Adrenal gland (tissue), 12 donors: ENCODE data around the gene PCLO. TPM values are rescaled to one million over a fixed set of nuclear protein-coding genes. Genes with fewer than 3 reads are reported as not detected.

ENCODE experiments used
- DNase-seq, 7 donors: peaks; one replicate each; pipeline ENCODE4 v3.0.0-alpha.2; 2019 to 2020
- H3K27ac ChIP-seq, 5 donors: fragments of 200-600 bp; sonication (generic) in 4 of 5; 1 replicate in 3 of 5; 2 replicates in 2 of 5; pipeline versions ENCODE4 v1.5.1 to v1.8.0; 2016 to 2020; ENCODE audit warnings: mild to moderate bottlenecking in 1 of 5
- H3K27me3 ChIP-seq: fragments of 200-600 bp; 2 replicates; pipeline ENCODE4 v1.8.0; 2021
- H3K36me3 ChIP-seq, 2 donors: fragments of 200-600 bp; replicated peaks in 1 of 2; 1 replicate in 1 of 2; 2 replicates in 1 of 2; pipeline versions ENCODE4 v1.5.1 to v1.8.0; 2018 to 2022
- H3K4me1 ChIP-seq, 2 donors: fragments of 200-600 bp; replicated peaks in 1 of 2; 1 replicate in 1 of 2; 2 replicates in 1 of 2; pipeline versions ENCODE4 v1.5.1 to v1.8.0; 2018 to 2021
- H3K4me3 ChIP-seq, 4 donors: fragments of 200-600 bp; sonication (generic) in 3 of 4; one replicate each; pipeline ENCODE4 v1.5.1; 2016 to 2018
- H3K9me3 ChIP-seq, 3 donors: fragments of 200-600 bp; sonication (generic) in 1 of 3; replicated peaks in 1 of 3; 1 replicate in 2 of 3; 2 replicates in 1 of 3; pipeline versions ENCODE4 v1.5.1 to v1.8.0; 2016 to 2021
- CTCF ChIP-seq, 6 experiments: fragments of 450-650 bp in 4 of 6; fragments of 200-600 bp in 2 of 6; sonication (generic) in 1 of 6; IDR thresholded peaks; 1 replicate in 5 of 6; 2 replicates in 1 of 6; pipeline versions ENCODE4 v1.5.1 to v1.8.0; 2016 to 2021; ENCODE audit warnings: antibody characterized with exemption in 6 of 6, mild to moderate bottlenecking in 2 of 6, moderate library complexity in 1 of 6
- POLR2A ChIP-seq, 2 donors: fragments of 450-650 bp; IDR thresholded peaks; one replicate each; pipeline ENCODE4 v1.6.1; 2017; ENCODE audit warnings: antibody characterized with exemption in 2 of 2, mild to moderate bottlenecking in 2 of 2, moderate library complexity in 1 of 2
- WGBS, 4 donors: extraction: QIAGEN DNeasy Blood & Tissue Kit in 2 of 4; methylation state at CpG; one replicate each; pipeline versions ENCODE4 v1.1.5 to v1.1.7; 2013 to 2017; 5-methylcytosine and 5-hydroxymethylcytosine counted together
- intact Hi-C, 2 donors: fragments of 100-400 bp; cut with DNase I; formaldehyde crosslinking; loops; one replicate each; pipeline versions ENCODE4 v1.14.1 to v1.15.0; 2022 to 2023
- polyA plus RNA-seq, 3 donors: library from polyadenylated mRNA; stranded (reverse); fragments of 200-250 nt in 2 of 3; fragments of 350-450 nt in 1 of 3; fragmentation: Illumina TruSeq in 1 of 3; extraction: RNeasy Lipid Tissue Mini Kit (QIAGEN cat#74804) in 1 of 3; gene quantifications; one replicate each; pipeline ENCODE4 v1.2.3, GENCODE V29; 2013 to 2014
- total RNA-seq, 9 donors: library from RNA; depleted of rRNA in 4 of 9; stranded (reverse); fragments of >200 nt in 4 of 9; fragments of 120-200 nt in 1 of 9; fragmentation: NEBNext Ultra II Directional in 1 of 9; extraction: Animal tissue kit (Norgen Biotek cat#: 25700) in 1 of 9; gene quantifications; one replicate each; pipeline versions ENCODE4 v1.1.0 to v1.2.4, GENCODE V29; 2013 to 2023
- donor health status: healthy with polysubstance abuse.
- donor health status: Bipolar disorder and iron deficiency.
- donor health status: DM: yes; HTN: yes; CAD: no.
- donor health status: DM: no; HTN: no; CAD: no.
- donor health status: DM: no; HTN: no; CAD: no.
- donor health status: DM: yes; HTN: yes; CAD: no.

Gene PCLO
- total and polyA plus RNA-seq, 12 donors, result 1.8 to 17.1 (median 9.6) TPM

- Histone ChIP-seq H3K9me3 (peaks cover 0 to 5% (median 0%) of the 10 kb centered on the region in 3 donors), H3K4me3 (no peak overlapping the region), H3K27me3 (no peaks in the 10 kb centered on the region), H3K4me1 (peaks cover 0 to 9% of the 10 kb centered on the region in 2 donors), H3K36me3 (no peaks in the 10 kb centered on the region), H3K27ac (no peak overlapping the region)
- WGBS, 4 donors, result 90 to 96% (median 93%) methylated on average over 2 of the region's 2 CpGs
- no peak for TF ChIP-seq CTCF (IDR thresholded peaks at IDR 0.05)
- no peak for TF ChIP-seq POLR2A (IDR thresholded peaks at IDR 0.05)
- no peak for DNase-seq
- intact Hi-C loops, result loop anchor here in 1 of 2 donors (10.0 kb wide), 1 partner anchor 63 kb away; no protein-coding TSS in a partner anchor
Observed at GRCh38 chr7:83117466-83117865, 45.2 kb downstream of the PCLO start.

- H3K4me1 ChIP-seq, result no peaks in the 10 kb centered on the region
- H3K27me3 ChIP-seq, result no peaks in the 10 kb centered on the region
- DNase-seq, result no peak
- intact Hi-C loops, result loop anchor here in 1 of 2 donors (10.0 kb wide), 1 partner anchor 57 kb away; no protein-coding TSS in a partner anchor
- no peaks in the 10 kb centered on the region for H3K36me3 ChIP-seq
- H3K4me3 ChIP-seq, result no peak overlapping the region
- no peak overlapping the region for H3K27ac ChIP-seq
- WGBS, 4 donors, result 65 to 82% (median 74%) methylated on average over 2 of the region's 2 CpGs
- no peaks in the 10 kb centered on the region for H3K9me3 ChIP-seq
- no peak for TF ChIP-seq POLR2A (IDR thresholded peaks at IDR 0.05)
- TF ChIP-seq CTCF (IDR thresholded peaks at IDR 0.05), result no peak
Observed at GRCh38 chr7:83111391-83111790, 51.3 kb downstream of the PCLO start.

- Histone ChIP-seq H3K27me3 (no peaks in the 10 kb centered on the region), H3K36me3 (no peaks in the 10 kb centered on the region), H3K27ac (no peak overlapping the region), H3K4me1 (no peaks in the 10 kb centered on the region), H3K9me3 (no peaks in the 10 kb centered on the region), H3K4me3 (no peak overlapping the region)
- 25 to 35% (median 30%) methylated on average over 2 of the region's 2 CpGs for WGBS, 4 donors
- intact Hi-C loops, result no loop called here
- TF ChIP-seq POLR2A (IDR thresholded peaks at IDR 0.05), result no peak
- no peak for TF ChIP-seq CTCF (IDR thresholded peaks at IDR 0.05)
- DNase-seq, result no peak
Observed at GRCh38 chr7:83109352-83109751, 53.3 kb downstream of the PCLO start.

- intact Hi-C loops, result no loop called here
- H3K4me3 ChIP-seq, result no peak overlapping the region
- 0 to 82% (median 0%) methylated on average over 2 of the region's 2 CpGs for WGBS, 4 donors
- no peaks in the 10 kb centered on the region for H3K9me3 ChIP-seq
- TF ChIP-seq POLR2A (IDR thresholded peaks at IDR 0.05), result no peak
- TF ChIP-seq CTCF (IDR thresholded peaks at IDR 0.05), result no peak
- H3K27me3 ChIP-seq, result no peaks in the 10 kb centered on the region
- no peak overlapping the region for H3K27ac ChIP-seq
- no peaks in the 10 kb centered on the region for H3K4me1 ChIP-seq
- no peak for DNase-seq
- H3K36me3 ChIP-seq, result no peaks in the 10 kb centered on the region
Observed at GRCh38 chr7:83105948-83106347, 56.7 kb downstream of the PCLO start.
